GM19463 (cell line): ENCODE data around the gene RPSA.
"Not testable (repeated sequence)": the region's sequence is repeated elsewhere in the genome, so short reads cannot be mapped to it uniquely, and the experiment has no call there.

Experiments used
- ATAC-seq: cut with Tn5 transposase; IDR thresholded peaks from one replicate; pipeline ENCODE4 v1.9.1; 2021; ENCODE audit warnings: mild to moderate bottlenecking, moderate library complexity; ENCODE audit not compliant: unreplicated experiment

Gene RPSA

DNA sequence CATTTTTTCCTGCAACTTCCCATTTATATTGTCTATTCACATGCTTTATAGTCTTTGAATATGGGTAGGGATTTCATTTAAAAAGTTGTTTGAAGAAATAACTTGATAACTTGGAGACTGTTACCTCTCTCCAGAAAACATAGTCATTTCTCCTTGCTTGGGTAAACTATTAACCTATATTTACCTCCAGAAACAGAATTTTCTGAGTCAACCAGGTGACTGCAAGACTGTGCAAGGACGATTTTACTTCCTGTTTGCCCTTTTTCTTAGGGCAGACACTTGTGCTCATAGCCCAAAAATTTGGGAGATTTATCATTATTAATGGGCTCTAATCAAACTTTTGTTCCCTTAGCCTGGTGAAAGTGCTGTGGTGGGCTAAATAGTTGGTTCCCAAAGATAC, 46.6 kb downstream of the RPSA start:
- no peak for ATAC-seq

DNA sequence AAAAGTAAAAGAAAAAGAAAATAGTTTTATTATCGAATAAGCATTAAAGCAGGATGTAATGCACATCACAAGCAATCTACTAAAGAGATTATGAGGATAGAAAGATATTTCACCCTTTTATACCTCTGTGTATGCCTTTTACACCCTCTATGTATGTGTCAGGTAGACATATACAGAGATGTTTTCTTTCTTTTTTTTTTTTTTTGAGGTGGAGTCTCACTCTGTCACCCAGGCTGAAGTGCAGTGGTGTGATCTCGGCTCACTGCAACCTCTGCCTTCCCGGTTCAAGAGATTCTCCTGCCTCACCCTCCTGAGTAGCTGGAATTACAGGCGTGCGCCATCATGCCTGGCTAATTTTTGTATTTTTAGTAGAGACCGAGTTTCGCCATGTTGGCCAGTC, 47.4 kb downstream of the RPSA start:
- not testable (repeated sequence) for ATAC-seq

DNA sequence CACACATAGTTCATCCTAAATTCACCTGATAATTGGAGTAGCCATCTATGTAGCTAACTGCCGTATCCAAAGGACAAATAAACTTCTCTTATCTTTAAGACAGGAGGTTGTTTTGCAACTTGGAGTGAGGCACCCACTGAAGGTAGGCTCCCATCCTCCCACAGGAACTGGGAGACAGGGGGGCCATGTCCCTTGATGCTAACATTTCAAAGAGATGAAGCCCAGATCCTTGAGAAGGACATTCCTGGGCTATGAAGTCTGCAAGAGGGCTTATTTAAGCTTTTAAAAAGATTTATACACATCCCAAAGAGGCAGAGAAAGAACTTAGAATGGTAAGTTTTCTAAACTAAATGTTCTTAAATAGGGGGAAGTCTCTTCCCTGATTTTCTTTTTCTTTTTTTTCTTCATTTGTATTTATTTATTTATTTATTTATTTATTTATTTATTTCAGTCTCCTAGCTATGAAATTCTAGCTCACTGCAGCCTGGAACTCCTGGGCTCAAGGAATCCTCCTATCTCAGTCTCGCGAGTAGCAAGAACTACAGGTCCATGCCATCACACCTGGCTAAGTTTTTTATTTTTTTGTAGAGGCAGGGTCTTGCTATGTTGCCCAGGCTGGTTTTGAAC, 48.2 kb downstream of the RPSA start:
- no peak for ATAC-seq

DNA sequence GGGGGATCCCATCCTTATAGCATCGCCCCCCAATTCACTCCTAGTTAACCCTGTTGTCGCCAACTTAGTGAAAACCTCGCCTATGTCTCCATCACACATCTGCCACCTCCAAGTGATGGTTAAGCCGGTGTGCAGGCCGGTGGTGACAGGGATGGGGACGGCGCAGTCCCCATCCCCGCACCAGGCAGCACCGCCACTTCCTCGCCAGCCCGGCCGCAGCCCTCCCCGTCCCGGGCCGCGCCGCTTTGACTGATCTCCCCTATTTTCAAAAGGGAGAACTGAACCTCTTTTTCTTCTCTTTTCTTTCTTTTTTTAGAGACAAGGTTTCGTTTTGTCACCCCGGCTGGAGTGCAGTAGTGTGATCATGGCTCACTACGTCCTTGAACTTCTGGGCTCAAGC, 49.6 kb downstream of the RPSA start:
- no peak for ATAC-seq

DNA sequence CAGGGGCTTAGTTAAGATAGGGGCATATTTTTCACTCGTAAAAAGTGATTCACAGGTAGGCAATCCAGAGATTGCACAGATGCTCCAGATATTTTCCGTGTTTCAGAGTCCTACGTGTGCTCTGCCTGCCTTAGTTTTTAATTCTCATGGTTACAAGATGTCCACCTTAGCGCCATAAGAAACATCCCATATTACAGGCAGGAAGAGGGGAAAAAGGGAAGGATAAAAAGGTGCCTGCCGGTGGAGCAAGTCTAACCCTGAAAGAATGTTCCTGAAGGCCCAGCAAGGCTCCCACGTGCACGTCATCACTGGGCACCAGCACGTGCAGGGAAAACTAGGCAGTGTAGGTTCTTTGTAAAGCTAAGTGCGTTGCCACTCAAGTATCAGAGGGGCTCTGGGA, 50.8 kb downstream of the RPSA start:
- ATAC-seq = no peak

DNA sequence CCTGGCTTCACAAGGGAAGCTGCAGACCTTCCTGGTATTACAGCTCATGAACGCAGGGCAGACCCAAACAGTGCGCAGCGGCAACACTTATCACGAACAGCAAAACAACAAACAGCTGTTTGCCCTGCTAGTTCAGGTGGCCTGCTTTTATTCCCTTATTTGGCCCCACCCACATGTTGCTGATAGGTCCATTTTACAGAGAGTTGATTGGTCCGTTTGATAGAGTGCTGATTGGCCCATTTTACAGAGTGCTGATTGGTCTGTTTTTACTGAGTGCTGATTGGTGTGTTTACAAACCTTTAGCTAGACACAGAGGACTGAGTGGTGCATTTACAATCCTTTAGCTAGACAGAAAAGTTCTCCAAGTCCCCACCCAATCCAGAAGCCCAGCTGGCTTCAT, 52.1 kb downstream of the RPSA start:
- ATAC-seq = not testable (repeated sequence)

DNA sequence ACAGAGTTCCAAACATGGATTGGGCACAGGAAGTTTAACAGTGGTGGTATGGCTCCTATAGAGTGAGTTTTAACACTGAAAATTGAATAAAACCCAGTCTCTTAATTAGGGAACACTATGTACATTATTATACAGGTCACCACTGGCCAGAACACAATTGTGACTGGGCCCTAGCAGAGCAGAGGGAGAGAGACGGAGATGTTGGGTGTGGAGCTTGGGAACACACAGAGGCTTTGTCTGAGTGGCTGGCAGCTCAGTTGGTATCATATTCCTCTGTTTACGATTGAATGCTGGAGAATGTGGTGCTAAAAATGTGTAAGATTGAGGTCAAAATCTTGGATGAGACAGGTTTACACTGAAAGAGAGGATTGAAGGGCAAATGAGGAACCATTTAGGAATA, 54.2 kb downstream of the RPSA start:
- ATAC-seq = no peak
